OCI-LY7 (cell line): ENCODE measurements around the gene MET.

ENCODE experiments used
- EZH2phosphoT487 ChIP-seq: fragments of 200-600 bp; sonication (generic); IDR thresholded peaks from 2 replicates; pipeline ENCODE4 v1.6.1; 2018; ENCODE audit warnings: low read depth, borderline replicate concordance, mild to moderate bottlenecking, mixed run types, antibody characterized with exemption, low read length, moderate library complexity, mixed read lengths
- TF ChIP-seq, protein P1 (sequence below): fragments of 200-600 bp; sonication (generic); conservative IDR thresholded peaks from 2 replicates; pipeline ENCODE4 v1.5.1; 2014; ENCODE audit warnings: mild to moderate bottlenecking, antibody characterized with exemption, low read length, moderate library complexity, mixed read lengths

DNA sequence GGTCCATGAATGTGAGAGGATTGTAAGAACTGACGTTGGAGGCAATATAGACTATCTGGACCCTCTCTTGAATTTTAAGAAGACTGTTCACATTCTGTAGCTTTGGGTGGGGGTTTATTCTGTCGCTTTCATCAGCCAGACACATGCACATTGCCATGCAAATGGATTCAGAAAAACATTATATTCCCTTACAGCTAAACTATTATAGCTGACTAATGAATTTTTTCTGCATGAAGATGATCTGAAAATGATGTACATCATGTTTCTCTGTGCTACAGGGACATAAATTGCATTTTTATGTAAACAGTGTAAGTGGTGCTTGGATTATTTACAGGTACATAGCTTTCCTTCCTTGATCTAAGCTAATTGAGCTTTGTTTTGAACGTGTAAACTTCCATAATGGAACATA lies 1.5 kb downstream of the MET start:
- TF ChIP-seq, protein P1, sequence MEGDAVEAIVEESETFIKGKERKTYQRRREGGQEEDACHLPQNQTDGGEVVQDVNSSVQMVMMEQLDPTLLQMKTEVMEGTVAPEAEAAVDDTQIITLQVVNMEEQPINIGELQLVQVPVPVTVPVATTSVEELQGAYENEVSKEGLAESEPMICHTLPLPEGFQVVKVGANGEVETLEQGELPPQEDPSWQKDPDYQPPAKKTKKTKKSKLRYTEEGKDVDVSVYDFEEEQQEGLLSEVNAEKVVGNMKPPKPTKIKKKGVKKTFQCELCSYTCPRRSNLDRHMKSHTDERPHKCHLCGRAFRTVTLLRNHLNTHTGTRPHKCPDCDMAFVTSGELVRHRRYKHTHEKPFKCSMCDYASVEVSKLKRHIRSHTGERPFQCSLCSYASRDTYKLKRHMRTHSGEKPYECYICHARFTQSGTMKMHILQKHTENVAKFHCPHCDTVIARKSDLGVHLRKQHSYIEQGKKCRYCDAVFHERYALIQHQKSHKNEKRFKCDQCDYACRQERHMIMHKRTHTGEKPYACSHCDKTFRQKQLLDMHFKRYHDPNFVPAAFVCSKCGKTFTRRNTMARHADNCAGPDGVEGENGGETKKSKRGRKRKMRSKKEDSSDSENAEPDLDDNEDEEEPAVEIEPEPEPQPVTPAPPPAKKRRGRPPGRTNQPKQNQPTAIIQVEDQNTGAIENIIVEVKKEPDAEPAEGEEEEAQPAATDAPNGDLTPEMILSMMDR: no peak
- no peak for TF ChIP-seq EZH2phosphoT487
